GM12891 (cell line): ENCODE measurements around the gene TLE1.

Source experiments
- POLR2A ChIP-seq: IDR thresholded peaks from 2 replicates; pipeline ENCODE4 v1.6.1; 2011; ENCODE audit warnings: low read depth, low read length, control low read depth
- SPI1 ChIP-seq: IDR thresholded peaks from 2 replicates; pipeline ENCODE4 v1.6.1; 2011; ENCODE audit warnings: low read depth, low read length, control low read depth

DNA sequence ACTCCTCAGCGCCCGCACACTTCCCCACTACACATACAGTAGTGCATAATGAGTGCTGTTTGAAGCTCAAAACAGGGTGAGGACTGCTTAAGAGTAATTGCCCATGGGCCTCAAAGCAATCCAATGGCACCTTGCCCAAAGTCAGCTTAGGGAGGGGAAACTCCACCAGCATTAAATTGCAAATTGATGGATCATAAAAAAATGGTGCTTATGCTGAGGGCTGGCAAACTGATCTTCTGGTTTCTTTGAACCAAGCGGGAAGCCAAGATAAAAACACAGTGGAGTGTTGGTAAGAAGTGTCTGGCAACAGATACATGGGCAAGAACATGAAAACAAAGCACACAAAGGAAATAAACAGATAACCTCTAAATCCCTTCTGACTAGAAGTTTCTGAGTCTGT is 28.0 kb downstream of the TLE1 start:
- TF ChIP-seq POLR2A, result no peak
- TF ChIP-seq SPI1, result no peak
